SU-DHL-6 (cell line): ENCODE data around the gene POLR3H.
"Not testable (repeated sequence)": the region's sequence is repeated elsewhere in the genome, so short reads cannot be mapped to it uniquely, and the experiment has no call there.

Source experiments
- H2AFZ ChIP-seq: fragments of 200-600 bp; sonication (generic); 2 replicates; pipeline ENCODE4 v1.6.1; 2014; ENCODE audit warnings: low read depth, mild to moderate bottlenecking, moderate library complexity, mixed read lengths, antibody characterized with exemption, low read length; ENCODE audit not compliant: severe bottlenecking
- H3F3A ChIP-seq: fragments of 200-600 bp; shearing (Covaris generic); 2 replicates; pipeline ENCODE4 v1.6.0; 2016; ENCODE audit warnings: antibody characterized with exemption, mild to moderate bottlenecking; ENCODE audit not compliant: insufficient read depth
- H3K27ac ChIP-seq: fragments of 200-600 bp; sonication (generic); 2 replicates; pipeline ENCODE4 v1.5.1; 2016; ENCODE audit warnings: low read depth, mild to moderate bottlenecking, low read length, moderate library complexity, mixed read lengths
- H3K27me3 ChIP-seq: fragments of 200-600 bp; sonication (generic), shearing (Covaris generic); 2 replicates; pipeline ENCODE4 v1.6.0; 2014; ENCODE audit warnings: mild to moderate bottlenecking, low read length
- H3K36me3 ChIP-seq: fragments of 200-600 bp; sonication (generic); 2 replicates; pipeline ENCODE4 v1.6.1; 2014; ENCODE audit warnings: mild to moderate bottlenecking, low read length, mixed read lengths
- H3K4me2 ChIP-seq: fragments of 300-600, 200-600 bp; shearing (Covaris generic), sonication (generic); 2 replicates; pipeline ENCODE4 v1.6.0; 2014; ENCODE audit warnings: low read length, low read depth, mild to moderate bottlenecking; ENCODE audit not compliant: poor library complexity, severe bottlenecking
- H3K4me3 ChIP-seq: fragments of 200-600 bp; sonication (generic); 2 replicates; pipeline ENCODE4 v1.5.1; 2014; ENCODE audit warnings: antibody characterized with exemption, low read length, mild to moderate bottlenecking, mixed read lengths; ENCODE audit not compliant: insufficient read depth, poor library complexity, severe bottlenecking
- H3K79me2 ChIP-seq: fragments of 200-600 bp; sonication (generic); 2 replicates; pipeline ENCODE4 v1.6.1; 2014; ENCODE audit warnings: mild to moderate bottlenecking, low read length, moderate library complexity; ENCODE audit not compliant: insufficient read depth
- H3K9ac ChIP-seq: fragments of 200-600 bp; sonication (generic); 2 replicates; pipeline ENCODE4 v1.7.0; 2014; ENCODE audit warnings: mild to moderate bottlenecking, low read length
- H3K9me2 ChIP-seq: fragments of 200-600 bp; sonication (generic); replicated peaks from 2 replicates; pipeline ENCODE4 v1.6.1; 2014; ENCODE audit warnings: low read length; ENCODE audit not compliant: insufficient read depth
- H3K9me3 ChIP-seq: fragments of 200-600 bp; sonication (generic); 2 replicates; pipeline ENCODE4 v1.6.1; 2014; ENCODE audit warnings: low read length, mixed read lengths; ENCODE audit not compliant: insufficient read depth
- H4K20me1 ChIP-seq: fragments of 200-600 bp; sonication (generic); 2 replicates; pipeline ENCODE4 v1.6.1; 2014; ENCODE audit warnings: low read depth, mild to moderate bottlenecking, antibody characterized with exemption, low read length, moderate library complexity, mixed read lengths
- CTCF ChIP-seq: fragments of 200-600 bp; sonication (generic); IDR thresholded peaks from one replicate; pipeline ENCODE4 v1.5.1; 2017; ENCODE audit warnings: antibody characterized with exemption, mild to moderate bottlenecking, low read length, moderate library complexity; ENCODE audit not compliant: insufficient read depth, poor library complexity, severe bottlenecking
- EZH2phosphoT487 ChIP-seq: fragments of 200-600 bp; sonication (generic), shearing (Covaris generic); conservative IDR thresholded peaks from 2 replicates; pipeline ENCODE4 v1.6.1; 2018; ENCODE audit warnings: mild to moderate bottlenecking, antibody characterized with exemption, low read length, moderate library complexity, mixed read lengths

Gene POLR3H

GRCh38 chr22:41543854-41544670 is at the start of gene POLR3H:
TSS of gene POLR3H (minus strand) at chr22:41544470. CDS start at chr22:41544101, 369 bp downstream.
- Histone ChIP-seq H3K79me2 (peaks cover 52% of the 10 kb centered on the region), H3F3A (peaks cover 8% of the 10 kb centered on the region; the same call in 1 of the 2 replicates), H3K4me3 (peak within 1 kb of the TSS; percentile 90), H3K9me2 (no peaks in the 10 kb centered on the region), H3K36me3 (no peaks in the 10 kb centered on the region), H3K4me2 (peak within 1 kb of the TSS; percentile 75), H3K27me3 (no peaks in the 10 kb centered on the region), H4K20me1 (no peaks in the 10 kb centered on the region), H3K9ac (peak within 1 kb of the TSS; percentile 84), H3K9me3 (no peaks in the 10 kb centered on the region), H2AFZ (peak within 1 kb of the TSS; percentile 43), H3K27ac (peak within 1 kb of the TSS; percentile 39)
- TF ChIP-seq EZH2phosphoT487 (no peak), CTCF (peak; percentile 59)

GRCh38 chr22:41593336-41593960 is 49.2 kb upstream of the POLR3H start:
- H3K4me3 ChIP-seq, H3F3A ChIP-seq, H3K9me3 ChIP-seq, H3K4me2 ChIP-seq, H4K20me1 ChIP-seq, H3K9me2 ChIP-seq, H3K79me2 ChIP-seq, H3K27me3 ChIP-seq, H2AFZ ChIP-seq, H3K36me3 ChIP-seq, H3K27ac ChIP-seq, H3K9ac ChIP-seq: not testable (repeated sequence)

GRCh38 chr22:41589391-41590241 is 45.3 kb upstream of the POLR3H start, which contains the start of gene PMM1:
TSS of gene PMM1 (minus strand) at chr22:41589840. CDS start at chr22:41589805, 35 bp downstream.
- H3K9me3 ChIP-seq = no peaks in the 10 kb centered on the region
- TF ChIP-seq EZH2phosphoT487 (no peak), CTCF (no peak)
- no peaks in the 10 kb centered on the region for H3F3A ChIP-seq
- H3K27ac ChIP-seq = peak within 1 kb of the TSS; percentile 57; the same call in 1 of the 2 replicates
- peak within 1 kb of the TSS; percentile 90 for H2AFZ ChIP-seq
- peak within 1 kb of the TSS; percentile 91 for H3K4me2 ChIP-seq
- no peaks in the 10 kb centered on the region for H3K9me2 ChIP-seq
- H3K4me3 ChIP-seq = peak within 1 kb of the TSS; percentile 85
- H3K9ac ChIP-seq = peak within 1 kb of the TSS; percentile 92
- H3K27me3 ChIP-seq = no peaks in the 10 kb centered on the region
- peaks cover 8% of the 10 kb centered on the region; the same call in 1 of the 2 replicates for H3K79me2 ChIP-seq
- H4K20me1 ChIP-seq = no peaks in the 10 kb centered on the region
- H3K36me3 ChIP-seq = no peaks in the 10 kb centered on the region
